Measurements from ENCODE around the gene ING2.

Gene ING2

DNA sequence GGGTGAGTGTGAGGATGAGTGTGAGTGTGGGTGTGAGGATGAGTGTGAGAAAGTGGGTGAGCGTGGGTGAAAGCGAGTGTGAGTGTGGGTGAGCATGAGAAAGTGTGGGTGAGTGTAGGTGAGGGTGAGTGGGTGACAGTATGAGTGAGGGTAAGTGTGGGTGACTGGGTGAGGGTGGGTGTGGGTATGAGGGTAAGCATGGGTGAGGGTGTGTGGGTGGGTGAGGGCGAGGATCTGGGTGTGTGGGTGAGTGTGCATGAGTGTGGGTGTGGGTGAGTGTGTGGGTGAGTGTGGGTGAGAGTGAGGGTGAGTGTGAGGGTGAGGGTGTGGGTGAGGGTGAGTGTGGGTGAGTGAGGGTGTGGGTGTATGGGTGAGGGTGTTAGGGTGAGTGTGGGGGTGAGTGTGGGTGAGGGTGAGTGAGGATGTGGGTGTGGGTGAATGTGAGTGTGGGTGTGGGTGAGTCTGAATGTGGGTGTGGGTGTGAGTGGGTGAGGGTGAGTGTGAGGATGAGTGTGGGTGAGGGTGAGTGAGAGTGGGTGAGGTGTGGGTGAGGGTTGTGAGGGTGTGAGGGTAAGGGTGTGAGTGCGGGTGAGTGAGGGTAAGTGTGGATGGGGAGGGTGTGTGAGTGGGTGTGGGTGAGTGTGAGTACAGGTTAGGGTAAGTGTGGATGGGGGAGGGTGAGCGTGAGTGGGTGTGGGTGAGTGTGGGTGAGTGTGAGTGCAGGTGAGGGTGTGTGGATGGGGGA lies 48.9 kb downstream of the ING2 start:
- H3K9ac ChIP-seq (ENCODE audit: low read length) = no peak overlapping the region
- no peaks in the 10 kb centered on the region for H3K36me3 ChIP-seq (ENCODE audit: low read length)
- no peaks in the 10 kb centered on the region for H3K79me2 ChIP-seq (ENCODE audit: insufficient read depth, low read length)
- H4K20me1 ChIP-seq (ENCODE audit: low read depth, low read length) = no peaks in the 10 kb centered on the region
- no peaks in the 10 kb centered on the region for H3K9me2 ChIP-seq (replicated peaks; ENCODE audit: insufficient read depth, low read length)
- TF ChIP-seq CTCF (IDR thresholded peaks at IDR 0.05; ENCODE audit: insufficient read depth, low read length, poor library complexity, severe bottlenecking) (no peak), EZH2phosphoT487 (conservative IDR thresholded peaks at IDR 0.05; ENCODE audit: low read length) (no peak)
- H3K27me3 ChIP-seq (ENCODE audit: low read length) = no peaks in the 10 kb centered on the region
- no peak overlapping the region for H3K4me3 ChIP-seq (ENCODE audit: insufficient read depth, low read length, poor library complexity, severe bottlenecking)
- H3F3A ChIP-seq (ENCODE audit: insufficient read depth) = no peaks in the 10 kb centered on the region
- no peak overlapping the region for H3K27ac ChIP-seq (ENCODE audit: low read depth, low read length)
- no peak overlapping the region for H2AFZ ChIP-seq (ENCODE audit: low read depth, low read length, severe bottlenecking)
- no peak overlapping the region for H3K4me2 ChIP-seq (ENCODE audit: low read depth, low read length, poor library complexity, severe bottlenecking)
- H3K9me3 ChIP-seq (ENCODE audit: insufficient read depth, low read length) = no peaks in the 10 kb centered on the region

DNA sequence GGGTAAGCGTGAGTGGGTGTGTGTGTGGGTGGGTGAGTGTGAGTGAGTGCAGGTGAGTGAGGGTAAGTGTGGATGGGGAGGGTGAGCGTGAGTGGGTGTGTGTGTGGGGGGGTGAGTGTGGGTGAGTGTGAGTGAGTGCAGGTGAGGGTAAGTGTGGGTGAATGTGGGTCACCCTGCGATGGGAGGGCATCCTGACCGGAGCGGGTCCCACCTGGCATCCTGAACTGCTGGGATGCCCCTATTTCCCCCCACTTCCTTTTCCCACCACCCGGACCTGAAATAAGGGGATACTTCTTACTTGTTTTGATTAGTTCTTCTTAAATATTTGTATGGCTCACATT lies 49.5 kb downstream of the ING2 start:
- TF ChIP-seq CTCF (IDR thresholded peaks at IDR 0.05; ENCODE audit: insufficient read depth, low read length, poor library complexity, severe bottlenecking) (no peak), EZH2phosphoT487 (conservative IDR thresholded peaks at IDR 0.05; ENCODE audit: low read length) (no peak)

GRCh38 chr4:183554878-183555585 lies 50.2 kb downstream of the ING2 start:
- Histone ChIP-seq H3K9me2 (replicated peaks; ENCODE audit: insufficient read depth, low read length) (no peaks in the 10 kb centered on the region), H3K27ac (ENCODE audit: low read depth, low read length) (no peak overlapping the region), H3K36me3 (ENCODE audit: low read length) (no peaks in the 10 kb centered on the region), H3K79me2 (ENCODE audit: insufficient read depth, low read length) (no peaks in the 10 kb centered on the region), H2AFZ (ENCODE audit: low read depth, low read length, severe bottlenecking) (no peak overlapping the region), H3K4me3 (ENCODE audit: insufficient read depth, low read length, poor library complexity, severe bottlenecking) (no peak overlapping the region), H4K20me1 (ENCODE audit: low read depth, low read length) (no peaks in the 10 kb centered on the region), H3K27me3 (ENCODE audit: low read length) (no peaks in the 10 kb centered on the region), H3F3A (ENCODE audit: insufficient read depth) (no peaks in the 10 kb centered on the region), H3K9me3 (ENCODE audit: insufficient read depth, low read length) (no peaks in the 10 kb centered on the region), H3K4me2 (ENCODE audit: low read depth, low read length, poor library complexity, severe bottlenecking) (no peak overlapping the region), H3K9ac (ENCODE audit: low read length) (no peak overlapping the region)
- TF ChIP-seq EZH2phosphoT487 (conservative IDR thresholded peaks at IDR 0.05; ENCODE audit: low read length) (no peak), CTCF (IDR thresholded peaks at IDR 0.05; ENCODE audit: insufficient read depth, low read length, poor library complexity, severe bottlenecking) (no peak)

More for the DNA sequence above, 49.5 kb downstream of the ING2 start:
- Histone ChIP-seq H3K79me2 (ENCODE audit: insufficient read depth, low read length) (no peaks in the 10 kb centered on the region), H3F3A (ENCODE audit: insufficient read depth) (no peaks in the 10 kb centered on the region), H3K36me3 (ENCODE audit: low read length) (no peaks in the 10 kb centered on the region), H3K4me3 (ENCODE audit: insufficient read depth, low read length, poor library complexity, severe bottlenecking) (no peak overlapping the region), H2AFZ (ENCODE audit: low read depth, low read length, severe bottlenecking) (no peak overlapping the region), H3K27ac (ENCODE audit: low read depth, low read length) (no peak overlapping the region), H3K9me2 (replicated peaks; ENCODE audit: insufficient read depth, low read length) (no peaks in the 10 kb centered on the region), H3K9ac (ENCODE audit: low read length) (no peak overlapping the region), H3K4me2 (ENCODE audit: low read depth, low read length, poor library complexity, severe bottlenecking) (no peak overlapping the region), H4K20me1 (ENCODE audit: low read depth, low read length) (no peaks in the 10 kb centered on the region), H3K27me3 (ENCODE audit: low read length) (no peaks in the 10 kb centered on the region), H3K9me3 (ENCODE audit: insufficient read depth, low read length) (no peaks in the 10 kb centered on the region)
